BLaER1 (cell line): ENCODE measurements around the gene CCL19.
A peak's percentile ranks its signal among the peaks of the same experiment; 100 is the strongest.

ENCODE experiments used
- H3K27ac ChIP-seq: shearing (Covaris generic); formaldehyde crosslinking; 2 replicates; pipeline ENCODE4 v1.8.1; 2022
- H3K27me3 ChIP-seq: shearing (Covaris generic); formaldehyde crosslinking; 2 replicates; pipeline ENCODE4 v1.8.1; 2022
- H3K36me3 ChIP-seq: shearing (Covaris generic); formaldehyde crosslinking; 2 replicates; pipeline ENCODE4 v1.8.1; 2022
- H3K4me1 ChIP-seq: shearing (Covaris generic); formaldehyde crosslinking; 2 replicates; pipeline ENCODE4 v1.8.1; 2022
- H3K4me2 ChIP-seq: shearing (Covaris generic); formaldehyde crosslinking; 2 replicates; pipeline ENCODE4 v1.8.1; 2022
- H3K4me3 ChIP-seq: shearing (Covaris generic); formaldehyde crosslinking; 2 replicates; pipeline ENCODE4 v1.8.1; 2022
- H3K9ac ChIP-seq: shearing (Covaris generic); formaldehyde crosslinking; 2 replicates; pipeline ENCODE4 v1.8.1; 2022
- H3K9me3 ChIP-seq: shearing (Covaris generic); formaldehyde crosslinking; 2 replicates; pipeline ENCODE4 v1.8.1; 2022
- H4K20me1 ChIP-seq: shearing (Covaris generic); formaldehyde crosslinking; 2 replicates; pipeline ENCODE4 v1.8.1; 2022
- Cebpa-rat ChIP-seq: shearing (Covaris generic); IDR thresholded peaks from 2 replicates; pipeline ENCODE4 v1.8.1; 2022

The CCL19 gene

DNA sequence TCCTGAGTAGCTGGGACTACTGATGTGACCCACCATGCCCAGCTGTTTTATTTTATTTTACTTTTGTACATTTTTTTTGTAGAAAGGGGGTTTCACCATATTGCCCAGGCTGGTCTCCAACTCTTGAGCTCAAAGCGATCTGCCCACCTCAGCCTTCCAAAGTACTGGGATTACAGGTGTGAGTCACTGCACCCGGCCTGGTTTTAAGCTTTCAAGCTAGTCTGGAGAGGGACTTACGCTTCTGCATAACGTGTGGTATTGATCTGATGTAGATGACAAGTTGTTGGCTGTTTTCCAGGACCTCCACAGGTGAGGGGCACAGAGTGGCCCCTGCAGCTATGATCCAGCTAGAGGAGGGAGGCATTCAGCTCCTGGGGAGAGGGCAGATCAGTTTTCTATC lies 25.6 kb upstream of the CCL19 start:
- Histone ChIP-seq H4K20me1 (no peaks in the 10 kb centered on the region), H3K4me2 (no peak overlapping the region), H3K9me3 (no peaks in the 10 kb centered on the region), H3K4me3 (no peak overlapping the region), H3K27me3 (no peaks in the 10 kb centered on the region), H3K9ac (no peak overlapping the region), H3K27ac (no peak overlapping the region), H3K4me1 (peaks cover 7% of the 10 kb centered on the region), H3K36me3 (no peaks in the 10 kb centered on the region)
- TF ChIP-seq Cebpa-rat = no peak

DNA sequence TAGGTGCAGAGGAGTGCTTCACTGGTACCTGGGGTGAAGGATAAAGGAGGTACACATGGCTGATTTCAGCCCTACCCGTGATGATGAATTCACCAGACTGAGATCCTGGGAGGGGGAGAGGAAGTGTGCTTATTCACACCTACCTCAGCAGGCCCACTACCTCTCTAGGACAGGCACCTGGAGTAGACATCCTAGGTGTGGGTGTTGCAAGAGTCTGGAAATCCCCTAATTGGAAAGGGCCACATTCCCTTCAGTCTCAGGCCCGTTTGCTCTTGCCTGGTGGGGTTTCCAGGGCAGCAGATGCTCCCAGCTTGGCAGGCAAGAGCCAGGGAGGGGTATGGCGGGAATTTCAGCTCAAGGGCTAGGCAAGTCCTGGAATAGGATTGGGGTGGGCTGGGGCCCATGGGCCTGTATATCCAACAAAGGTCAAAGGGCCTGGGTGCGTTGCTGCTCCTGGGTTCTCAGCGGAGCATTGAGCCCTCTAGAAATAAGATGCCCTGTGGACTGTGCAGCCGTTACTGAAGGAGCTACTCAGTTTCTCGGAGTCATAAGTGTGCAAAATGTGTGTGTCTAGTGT lies 24.7 kb upstream of the CCL19 start:
- Histone ChIP-seq H3K4me2 (no peak overlapping the region), H3K27me3 (no peaks in the 10 kb centered on the region), H3K9me3 (no peaks in the 10 kb centered on the region), H3K9ac (no peak overlapping the region), H3K4me1 (peaks cover 7% of the 10 kb centered on the region), H3K4me3 (no peak overlapping the region), H3K36me3 (no peaks in the 10 kb centered on the region), H3K27ac (no peak overlapping the region), H4K20me1 (no peaks in the 10 kb centered on the region)
- no peak for TF ChIP-seq Cebpa-rat

DNA sequence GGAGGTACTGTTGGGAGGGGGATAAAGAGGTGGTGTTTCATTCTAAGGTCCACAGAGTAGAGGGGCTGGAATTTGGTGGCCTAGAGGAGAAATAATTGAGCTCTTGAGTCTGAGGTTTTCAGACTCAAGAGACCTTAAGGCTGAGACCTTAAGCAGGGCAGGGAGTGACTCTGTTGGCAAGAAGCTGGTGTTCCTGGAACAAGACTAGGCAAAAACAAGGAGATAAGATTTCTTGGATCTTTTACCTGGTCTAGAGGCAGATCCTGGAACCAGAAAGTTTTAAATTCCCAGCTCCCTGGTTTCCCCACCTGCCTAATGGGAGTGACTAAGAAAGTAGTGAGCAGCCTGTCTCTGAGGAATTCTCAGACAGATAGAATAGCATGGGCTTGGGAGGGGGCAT lies 22.9 kb upstream of the CCL19 start:
- no peak overlapping the region for H3K4me2 ChIP-seq
- H3K27ac ChIP-seq = no peak overlapping the region
- TF ChIP-seq Cebpa-rat = no peak
- H3K4me3 ChIP-seq = no peak overlapping the region
- H3K36me3 ChIP-seq = no peaks in the 10 kb centered on the region
- no peaks in the 10 kb centered on the region for H3K27me3 ChIP-seq
- no peaks in the 10 kb centered on the region for H4K20me1 ChIP-seq
- no peak overlapping the region for H3K9ac ChIP-seq
- H3K4me1 ChIP-seq = peaks cover 12% of the 10 kb centered on the region
- no peaks in the 10 kb centered on the region for H3K9me3 ChIP-seq

DNA sequence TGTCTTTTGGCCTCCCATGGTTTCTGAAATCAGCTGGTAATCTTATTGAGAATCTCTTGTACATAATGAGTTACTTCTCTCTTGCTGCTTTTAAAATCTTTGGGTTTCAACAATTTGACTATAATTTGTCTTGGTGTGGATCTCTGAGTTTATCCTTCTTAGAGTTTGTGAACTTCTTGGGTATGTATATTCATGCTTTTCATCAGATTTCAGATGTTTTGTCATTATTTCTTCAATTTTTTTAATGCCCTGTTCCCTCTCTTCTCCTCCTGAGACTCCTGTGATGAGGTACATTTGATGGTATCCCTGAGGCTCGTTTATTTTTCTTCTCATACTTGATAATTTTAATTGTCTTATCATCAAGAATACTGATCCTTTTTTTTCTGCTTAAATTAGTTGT lies 21.1 kb upstream of the CCL19 start:
- Histone ChIP-seq H3K27me3 (no peaks in the 10 kb centered on the region), H3K36me3 (no peaks in the 10 kb centered on the region), H4K20me1 (no peaks in the 10 kb centered on the region), H3K4me3 (no peak overlapping the region), H3K27ac (no peak overlapping the region), H3K9ac (no peak overlapping the region), H3K4me1 (peaks cover 5% of the 10 kb centered on the region; the same call in 1 of the 2 replicates), H3K9me3 (no peaks in the 10 kb centered on the region), H3K4me2 (no peak overlapping the region)
- TF ChIP-seq Cebpa-rat = no peak

DNA sequence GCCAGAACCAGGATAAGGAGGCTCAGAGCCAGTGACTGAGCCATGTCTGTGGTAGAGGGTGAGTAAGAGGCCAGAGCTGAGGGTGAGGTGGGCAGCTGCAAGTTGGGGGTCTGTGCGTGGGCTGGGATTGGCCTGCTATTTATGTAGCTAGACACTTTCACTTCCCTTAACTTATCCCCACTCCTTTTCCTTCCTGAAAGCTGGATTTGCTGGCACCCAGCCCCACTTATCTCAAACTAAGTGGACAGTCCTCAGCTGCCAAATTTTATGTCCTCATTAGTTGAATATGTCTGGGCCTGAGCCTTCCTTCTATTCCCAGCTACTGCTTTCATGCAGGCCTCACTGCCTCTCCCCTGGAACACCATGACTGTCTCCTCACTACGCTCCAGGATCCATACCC lies 18.9 kb upstream of the CCL19 start, which contains the start of gene CCL21:
CCL21 (minus strand) TSS at position 114 of the 400 bp plus-strand sequence; CDS start at position 44, 70 bp downstream.
- H3K9ac ChIP-seq = no peak within 1 kb of the TSS
- no peaks in the 10 kb centered on the region for H3K9me3 ChIP-seq
- no peak within 1 kb of the TSS for H3K27ac ChIP-seq
- H3K27me3 ChIP-seq = no peaks in the 10 kb centered on the region
- no peaks in the 10 kb centered on the region for H4K20me1 ChIP-seq
- H3K4me2 ChIP-seq = peak within 1 kb of the TSS; percentile 30; the same call in 1 of the 2 replicates
- H3K4me3 ChIP-seq = no peak within 1 kb of the TSS
- no peak for TF ChIP-seq Cebpa-rat
- peaks cover 5% of the 10 kb centered on the region; the same call in 1 of the 2 replicates for H3K4me1 ChIP-seq
- H3K36me3 ChIP-seq = no peaks in the 10 kb centered on the region

DNA sequence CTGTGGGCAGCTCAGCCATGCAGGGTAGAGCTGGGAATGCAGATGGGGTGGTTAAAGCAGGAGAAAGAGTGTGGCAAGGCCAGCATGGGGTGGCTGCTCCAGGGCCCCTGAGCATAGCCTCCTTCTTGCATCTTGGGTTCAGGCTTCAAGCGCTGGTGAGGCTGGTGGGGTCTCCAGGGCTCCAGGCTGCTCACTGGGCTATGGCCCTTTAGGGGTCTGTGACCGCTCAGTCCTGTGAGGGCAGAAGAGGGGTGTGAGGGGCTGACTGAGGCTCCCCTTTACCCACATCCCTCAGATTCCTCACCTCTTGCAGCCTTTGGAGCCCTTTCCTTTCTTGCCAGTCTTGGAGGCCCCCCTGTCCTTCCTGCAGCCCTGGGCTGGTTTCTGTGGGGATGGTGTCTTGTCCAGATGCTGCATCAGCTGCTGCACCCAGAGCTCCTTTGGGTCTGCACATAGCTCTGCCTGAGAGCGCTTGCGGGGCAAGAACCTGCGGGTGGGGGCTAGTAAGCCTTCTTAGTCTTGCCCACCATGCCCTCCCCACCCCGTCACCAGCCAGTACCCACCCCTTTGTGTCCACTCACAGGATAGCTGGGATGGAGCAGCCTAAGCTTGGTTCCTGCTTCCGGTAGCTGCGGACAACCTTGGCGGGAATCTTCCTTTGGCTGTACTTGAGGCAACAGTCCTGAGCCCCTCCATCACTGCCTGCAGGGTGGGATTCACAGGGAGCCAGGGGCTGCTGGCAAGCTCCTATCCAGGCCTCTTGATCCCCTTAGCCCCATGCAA lies 18.3 kb upstream of the CCL19 start:
- Histone ChIP-seq H3K4me1 (peaks cover 5% of the 10 kb centered on the region; the same call in 1 of the 2 replicates), H3K4me3 (no peak overlapping the region), H3K9ac (no peak overlapping the region), H3K27me3 (no peaks in the 10 kb centered on the region), H3K36me3 (no peaks in the 10 kb centered on the region), H3K9me3 (no peaks in the 10 kb centered on the region), H4K20me1 (no peaks in the 10 kb centered on the region), H3K27ac (no peak overlapping the region), H3K4me2 (peak overlapping the region; percentile 30; the same call in 1 of the 2 replicates)
- TF ChIP-seq Cebpa-rat = no peak

DNA sequence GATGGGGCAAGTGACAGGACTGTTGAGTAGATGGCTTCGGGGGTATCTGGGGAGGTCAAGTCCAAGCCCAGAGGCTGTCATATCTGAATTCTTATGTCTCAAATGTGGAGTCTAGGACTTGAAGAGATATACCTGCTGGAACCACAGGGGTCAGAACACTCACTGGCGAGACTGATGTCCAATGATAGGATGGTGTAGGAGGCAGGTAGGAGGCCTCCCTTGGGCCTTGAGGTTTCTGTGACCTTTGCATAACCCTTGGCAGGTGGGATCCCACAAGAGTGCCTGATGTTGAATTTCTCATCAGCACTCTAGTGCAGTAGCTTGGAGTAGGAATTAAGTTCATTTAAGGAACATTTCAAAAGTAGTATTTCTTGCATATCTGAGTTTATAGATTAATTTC lies 16.1 kb upstream of the CCL19 start:
- no peak overlapping the region for H3K4me2 ChIP-seq
- peaks cover 5% of the 10 kb centered on the region; the same call in 1 of the 2 replicates for H3K4me1 ChIP-seq
- H3K36me3 ChIP-seq = no peaks in the 10 kb centered on the region
- H3K9ac ChIP-seq = no peak overlapping the region
- no peak for TF ChIP-seq Cebpa-rat
- no peaks in the 10 kb centered on the region for H4K20me1 ChIP-seq
- no peak overlapping the region for H3K4me3 ChIP-seq
- no peak overlapping the region for H3K27ac ChIP-seq
- peaks cover 2% of the 10 kb centered on the region; the same call in 1 of the 2 replicates for H3K27me3 ChIP-seq
- H3K9me3 ChIP-seq = no peaks in the 10 kb centered on the region

DNA sequence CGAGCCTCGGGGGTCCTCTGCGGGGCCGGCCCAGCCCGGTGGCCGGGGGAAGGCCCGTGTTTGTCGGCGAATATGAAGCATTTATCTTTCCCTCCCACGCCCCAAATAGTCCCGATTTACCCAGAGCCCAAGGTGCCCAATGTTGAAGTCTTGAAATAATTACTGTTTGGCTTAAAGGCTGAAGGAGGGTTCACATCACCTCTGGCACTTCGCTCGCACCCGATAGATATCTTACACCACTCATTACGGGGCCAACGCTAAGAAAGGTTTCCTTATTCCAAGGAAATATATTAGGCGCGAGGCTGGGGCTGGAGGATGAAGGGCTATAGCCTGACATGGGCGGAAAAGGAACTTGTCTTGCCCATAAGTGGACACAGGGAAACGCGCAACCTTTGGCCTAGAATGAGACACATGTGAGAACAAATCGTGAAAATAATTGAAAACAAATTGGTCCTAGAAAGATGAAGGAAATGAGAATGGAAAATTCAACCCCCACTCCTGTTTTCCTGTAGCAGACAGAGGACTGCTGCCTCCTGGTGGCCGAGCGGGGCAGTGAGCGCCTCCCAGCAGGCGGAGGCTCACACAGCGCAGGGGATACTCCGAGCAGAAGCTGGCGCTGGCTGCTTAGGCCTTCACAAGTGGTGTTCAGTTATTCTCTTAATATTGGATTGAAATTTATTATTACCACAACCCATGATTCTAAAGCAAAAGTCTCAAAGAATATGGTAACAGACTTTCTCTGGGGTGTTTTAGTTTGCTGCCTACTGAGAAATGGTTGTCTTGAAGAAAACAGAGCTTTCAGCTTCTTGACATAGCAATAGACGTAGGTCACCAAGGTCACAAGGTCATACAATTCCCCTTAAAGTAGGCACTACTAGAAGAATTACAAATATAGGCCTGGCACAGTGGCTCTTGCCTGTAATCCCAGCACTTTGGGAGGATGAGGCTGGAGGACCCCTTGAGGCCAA lies 11.0 kb upstream of the CCL19 start:
- no peaks in the 10 kb centered on the region for H4K20me1 ChIP-seq
- peak overlapping the region; percentile 51; the same call in 1 of the 2 replicates for H3K9ac ChIP-seq

DNA sequence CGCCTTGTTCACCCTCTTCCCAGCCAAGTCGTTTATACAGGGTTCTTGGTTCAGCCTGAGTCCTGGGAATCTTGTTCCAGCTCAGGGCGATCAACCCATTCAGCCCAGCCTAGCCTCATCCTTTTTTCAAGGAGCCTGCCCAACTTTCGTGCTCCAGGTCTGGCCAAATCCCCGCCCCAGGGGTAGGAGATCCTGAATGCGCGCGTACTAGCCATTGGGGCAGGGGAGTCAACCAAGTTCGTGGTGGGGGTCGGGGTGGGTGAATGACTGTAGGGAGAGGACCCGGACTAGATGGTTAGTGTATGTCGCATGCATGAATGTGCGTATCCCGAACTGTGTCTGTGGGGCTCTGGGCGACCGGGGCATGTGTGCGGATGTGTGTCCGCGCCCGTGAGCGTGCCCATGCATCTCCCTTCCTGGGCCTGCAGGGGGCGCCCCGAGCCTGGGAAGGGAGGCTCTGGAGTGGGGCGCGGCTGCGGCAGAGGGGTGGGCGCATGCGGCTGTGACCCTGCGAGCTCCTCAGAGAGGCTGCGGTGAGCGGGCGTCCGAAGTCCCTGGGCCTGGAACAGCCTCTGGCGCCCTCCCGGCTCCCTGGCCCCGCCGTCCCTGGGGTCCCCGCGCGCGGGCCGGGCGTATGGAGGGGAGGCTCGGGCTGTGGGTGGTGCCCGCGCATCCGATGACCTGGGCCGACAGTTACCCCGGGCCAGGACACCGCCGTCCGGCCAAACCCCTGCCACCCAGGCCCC lies 10.1 kb upstream of the CCL19 start:
- no peaks in the 10 kb centered on the region for H3K9me3 ChIP-seq
- no peak for TF ChIP-seq Cebpa-rat
- H3K36me3 ChIP-seq = no peaks in the 10 kb centered on the region
- no peak overlapping the region for H3K27ac ChIP-seq
- peak overlapping the region; percentile 69 for H3K4me3 ChIP-seq
- no peaks in the 10 kb centered on the region for H4K20me1 ChIP-seq
- peaks cover 34% of the 10 kb centered on the region for H3K27me3 ChIP-seq
- H3K9ac ChIP-seq = peak overlapping the region; percentile 51; the same call in 1 of the 2 replicates
- peak overlapping the region; percentile 86 for H3K4me2 ChIP-seq
- H3K4me1 ChIP-seq = peaks cover 9% of the 10 kb centered on the region; the same call in 1 of the 2 replicates

More for the DNA sequence above, 11.0 kb upstream of the CCL19 start:
- H3K36me3 ChIP-seq = no peaks in the 10 kb centered on the region
- TF ChIP-seq Cebpa-rat = no peak
- H3K4me1 ChIP-seq = peaks cover 9% of the 10 kb centered on the region; the same call in 1 of the 2 replicates
- H3K4me2 ChIP-seq = peak overlapping the region; percentile 86
- no peaks in the 10 kb centered on the region for H3K9me3 ChIP-seq
- H3K27me3 ChIP-seq = peaks cover 34% of the 10 kb centered on the region
- H3K4me3 ChIP-seq = peak overlapping the region; percentile 69
- H3K27ac ChIP-seq = no peak overlapping the region
